PC-9 (cell line): ENCODE measurements around the gene SMARCA4.

Experiments
- CTCF ChIP-seq: fragments of 200-600 bp; sonication (generic); conservative IDR thresholded peaks from 2 replicates; pipeline ENCODE4 v1.6.1; 2017; ENCODE audit warnings: mixed run types, antibody characterized with exemption, mild to moderate bottlenecking, moderate library complexity
- EZH2 ChIP-seq: fragments of 200-600 bp; sonication (generic); IDR thresholded peaks from 2 replicates; pipeline ENCODE4 v1.8.0; 2017; ENCODE audit warnings: antibody characterized with exemption, low read depth

GRCh38 chr19:11053817-11054195 is 93.0 kb downstream of the SMARCA4 start:
- TF ChIP-seq CTCF (no peak), EZH2 (no peak)
